GM12878 (cell line): ENCODE results near the gene SPOCD1. TPM values are rescaled to one million over a fixed set of nuclear protein-coding genes. Genes with fewer than 3 reads are reported as not detected.

Source experiments
- ATAC-seq: fragments of 200-7000 bp; cut with Tn5 transposase; 3 replicates; pipeline ENCODE4 v1.9.1; 2020; ENCODE audit warnings: mild to moderate bottlenecking, moderate library complexity
- BruUV-seq: library from RNA; stranded (reverse); fragments of 400-500 nt; replicated peaks from 2 replicates; lab custom pipeline; 2021; lab: Mats Ljungman, UMichigan
- CTCF ChIA-PET: fragments of 300-600 bp; sonication (Branson Sonifier 250); formaldehyde crosslinking; extraction: SDS; loops from one replicate; lab custom pipeline; 2021; ENCODE audit warnings: inconsistent platforms; lab: Yijun Ruan, JAX
- POLR2A ChIA-PET: fragments of 350-600 bp; formaldehyde crosslinking; extraction: SDS; loops from one replicate; lab custom pipeline; 2021; ENCODE audit warnings: inconsistent platforms; lab: Charles Lee
- RAD21 ChIA-PET: fragments of 300-600 bp; sonication (Branson Sonifier 250); formaldehyde crosslinking; loops from one replicate; lab custom pipeline; 2023; ENCODE audit warnings: antibody characterized with exemption; ENCODE audit not compliant: unreplicated experiment; lab: Charles Lee
- SMC1A ChIA-PET: fragments of 300-600 bp; sonication (Branson Sonifier 250); formaldehyde crosslinking; loops from one replicate; lab custom pipeline; 2023; ENCODE audit not compliant: unreplicated experiment, uncharacterized antibody; lab: Charles Lee
- DNase-seq: peaks from one replicate; pipeline ENCODE4 v3.0.0-alpha.2; 2011; ENCODE audit warnings: low read depth, low spot score
- FAIRE-seq: peaks from 3 replicates; lab custom pipeline; 2011; peaks lifted over from hg19 to GRCh38; lab: Jason Lieb, UNC
- H2AFZ ChIP-seq: 2 replicates; pipeline ENCODE4 v1.6.0; 2011; ENCODE audit warnings: low read depth, low read length, control low read depth; ENCODE audit not compliant: control insufficient read depth
- H3K27ac ChIP-seq: 2 replicates; pipeline ENCODE4 v1.5.1; 2011; ENCODE audit warnings: control low read depth; ENCODE audit not compliant: control insufficient read depth, insufficient read depth
- H3K27me3 ChIP-seq, 2 experiments: replicated peaks in 1 of 2; 2 replicates each; pipeline versions ENCODE4 v1.6.0 to v1.6.1; 2011; ENCODE audit warnings: low read length in 1 of 2; ENCODE audit not compliant: control insufficient read depth in 2 of 2, insufficient read depth in 2 of 2
- H3K36me3 ChIP-seq, 2 experiments: 2 replicates each; pipeline ENCODE4 v1.5.1; 2011; ENCODE audit warnings: low read length in 1 of 2; ENCODE audit not compliant: control insufficient read depth in 2 of 2, insufficient read depth in 2 of 2
- H3K4me1 ChIP-seq: 2 replicates; pipeline ENCODE4 v1.6.1; 2011; ENCODE audit warnings: mild to moderate bottlenecking, low read length, moderate library complexity, mixed read lengths; ENCODE audit not compliant: control insufficient read depth, insufficient read depth
- H3K4me2 ChIP-seq: 2 replicates; pipeline ENCODE4 v1.6.0; 2011; ENCODE audit warnings: control low read depth; ENCODE audit not compliant: control insufficient read depth, insufficient read depth
- H3K4me3 ChIP-seq: fragments of 200-600 bp; sonication (generic); 2 replicates; pipeline ENCODE4 v1.5.1; 2016
- H3K79me2 ChIP-seq: 2 replicates; pipeline ENCODE4 v1.6.0; 2011; ENCODE audit warnings: low read length; ENCODE audit not compliant: control insufficient read depth, insufficient read depth
- H3K9ac ChIP-seq: 2 replicates; pipeline ENCODE4 v1.8.0; 2011; ENCODE audit warnings: low read length, control low read depth, mixed read lengths; ENCODE audit not compliant: control insufficient read depth, insufficient read depth
- H3K9me3 ChIP-seq: replicated peaks from 3 replicates; pipeline ENCODE4 v1.5.1; 2011; ENCODE audit warnings: mild to moderate bottlenecking, low read length; ENCODE audit not compliant: control insufficient read depth, insufficient read depth
- H4K20me1 ChIP-seq: 2 replicates; pipeline ENCODE4 v1.6.0; 2011; ENCODE audit not compliant: control insufficient read depth, insufficient read depth
- ASH2L ChIP-seq: fragments of 300-600, 200-600 bp; sonication (generic); IDR thresholded peaks from 2 replicates; pipeline ENCODE4 v1.6.1; 2017; ENCODE audit warnings: low read depth, mild to moderate bottlenecking, borderline replicate concordance
- FOS ChIP-seq: IDR thresholded peaks from 3 replicates; pipeline ENCODE4 v1.6.1; 2011; ENCODE audit warnings: borderline replicate concordance; ENCODE audit not compliant: insufficient read length; ENCODE audit errors: extremely low read depth
- HSF1 ChIP-seq: fragments of 150-350 bp; IDR thresholded peaks from 2 replicates; pipeline ENCODE4 v1.6.1; 2014; ENCODE audit warnings: mild to moderate bottlenecking, low read depth, low read length
- PBX3 ChIP-seq: IDR thresholded peaks from 2 replicates; pipeline ENCODE4 v1.6.1; 2011; ENCODE audit warnings: mild to moderate bottlenecking, low read depth, low read length, moderate library complexity; ENCODE audit not compliant: insufficient replicate concordance
- ZBTB11 ChIP-seq: fragments of 450-650 bp; formaldehyde crosslinking; IDR thresholded peaks from 2 replicates; pipeline ENCODE4 v1.5.0; 2022; ENCODE audit warnings: mild to moderate bottlenecking, missing genetic modification characterization
- WGBS: methylation state at CpG from one replicate; pipeline ENCODE4 v1.1.6; 2016; ENCODE audit warnings: low lambda C conversion rate; ENCODE audit not compliant: insufficient replicate concordance, insufficient coverage; ENCODE audit errors: missing lambda C conversion rate; 5-methylcytosine and 5-hydroxymethylcytosine counted together
- in situ Hi-C: fragments of 300-500 bp; cut with MboI; formaldehyde crosslinking; loops from 9 replicates; pipeline ENCODE4 v1.14.3; 2018; ENCODE audit warnings: mixed read lengths
- intact Hi-C: fragments of 100-400 bp; cut with micrococcal nuclease; formaldehyde crosslinking; loops from one replicate; pipeline ENCODE4 v1.14.2; 2022; ENCODE audit not compliant: unreplicated experiment
- polyA plus RNA-seq, 11 experiments: library from polyadenylated mRNA; depleted of rRNA in 4 of 11; unstranded in 6 of 11; stranded (reverse) in 5 of 11; fragments of >200 nt; fragmentation: Nextera tagmentation in 4 of 11; fragmentation: Illumina TruSeq in 1 of 11; extraction: Ambion mirVana in 4 of 11; extraction: Trizol in 1 of 11; gene quantifications; 1 replicate in 1 of 11; 2 replicates in 10 of 11; pipeline versions ENCODE4 v1.2.1 to v1.2.3, GENCODE V29; 2011 to 2016; ENCODE audit warnings: inconsistent platforms in 2 of 11, missing spikeins in 2 of 11, low read depth in 1 of 11
- total RNA-seq, 4 experiments: library from RNA; depleted of rRNA in 3 of 4; stranded (reverse); fragments of >200 nt in 3 of 4; fragmentation: Illumina TruSeq in 1 of 4; extraction: Trizol in 1 of 4; gene quantifications; 2 replicates each; pipeline versions ENCODE4 v1.2.1 to v1.2.3, GENCODE V29; 2013 to 2021

The SPOCD1 gene
- total and polyA plus RNA-seq, 10 of the 15 experiments (the other 5 are each of a cell fraction or from before 2014, with no cell fraction given), result 0.02 to 0.65 (median 0.13) TPM; not detected in 4

GRCh38 chr1:31793586-31794285, 22.1 kb downstream of the SPOCD1 start:
- Histone ChIP-seq H3K27me3 (peaks cover 0 to 2% of the 10 kb centered on the region in 2 experiments), H4K20me1 (no peaks in the 10 kb centered on the region), H3K27ac (no peak overlapping the region), H3K9me3 (no peaks in the 10 kb centered on the region), H3K4me3 (no peak overlapping the region), H3K79me2 (no peaks in the 10 kb centered on the region), H2AFZ (no peak overlapping the region), H3K4me1 (no peaks in the 10 kb centered on the region), H3K36me3 (no peaks in the 10 kb centered on the region), H3K9ac (no peak overlapping the region), H3K4me2 (no peak overlapping the region)
- intact Hi-C loops, result no loop called here
- POLR2A ChIA-PET, result no interaction called here
- no peak for DNase-seq
- RAD21 ChIA-PET, result interaction anchor here (0.9 kb wide), 1 partner anchor 129 kb away, joined by 3 read pairs; no protein-coding TSS in a partner anchor
- TF ChIP-seq HSF1 (no peak), ASH2L (no peak), FOS (no peak), PBX3 (no peak), ZBTB11 (no peak)
- WGBS, result 33% methylated on average over 13 of the region's 13 CpGs
- in situ Hi-C loops, result no loop called here
- SMC1A ChIA-PET, result no interaction called here
- no TSS peak for BruUV-seq
- ATAC-seq, result no peak
- FAIRE-seq, result no peak
- CTCF ChIA-PET, result interaction anchor here (0.7 to 1.8 kb wide), 2 partner anchors 10 to 169 kb away, joined by 3 to 5 read pairs; no protein-coding TSS in a partner anchor
